SH-SY5Y (cell line): Measurements from ENCODE around the gene RRAS.

Experiments
- GATA2 ChIP-seq: IDR thresholded peaks from 2 replicates; pipeline ENCODE4 v1.6.1; 2011; ENCODE audit warnings: mild to moderate bottlenecking, low read depth, low read length
- GATA3 ChIP-seq: IDR thresholded peaks from 2 replicates; pipeline ENCODE4 v1.6.1; 2011; ENCODE audit warnings: low read depth, mild to moderate bottlenecking, low read length, moderate library complexity

GRCh38 chr19:49676784-49677230, 36.9 kb upstream of the RRAS start:
- TF ChIP-seq GATA3 (no peak), GATA2 (no peak)
